A549 (cell line): ENCODE measurements around the gene PPP1R15A. TPM values are rescaled to one million over a fixed set of nuclear protein-coding genes. Genes with fewer than 3 reads are reported as not detected.
"Not testable (repeated sequence)": the region's sequence is repeated elsewhere in the genome, so short reads cannot be mapped to it uniquely, and the experiment has no call there.

ENCODE experiments used
- ATAC-seq, 2 experiments: fragments of 200-7000 bp in 1 of 2; fragments of >200 bp in 1 of 2; cut with Nextera tagmentation in 1 of 2; cut with Tn5 transposase in 1 of 2; 3 replicates each; pipeline versions ENCODE4 v1.8.0 to v1.9.1; 2018 to 2020; ENCODE audit warnings: mild to moderate bottlenecking in 1 of 2, moderate library complexity in 1 of 2
- CTCF ChIA-PET: fragments of 300-600 bp; sonication (Branson Sonifier 250); formaldehyde crosslinking; extraction: SDS; loops from one replicate; lab custom pipeline; 2021; ENCODE audit warnings: antibody characterized with exemption, inconsistent platforms; lab: Yijun Ruan, JAX
- POLR2A ChIA-PET: fragments of 350-600 bp; formaldehyde crosslinking; extraction: SDS; loops from one replicate; lab custom pipeline; 2021; ENCODE audit warnings: antibody characterized with exemption, inconsistent platforms; lab: Yijun Ruan, JAX
- DNase-seq, 2 experiments: peaks; one replicate each; pipeline versions ENCODE4 v3.0.0 to v3.0.0-alpha.2; 2011 to 2016; ENCODE audit warnings: low read depth in 1 of 2, low spot score in 1 of 2
- FAIRE-seq: peaks from 2 replicates; lab custom pipeline; 2011; peaks lifted over from hg19 to GRCh38; lab: Jason Lieb, UNC
- H3K27ac ChIP-seq, 2 experiments: fragments of >200 bp; sonication (Bioruptor Twin); formaldehyde crosslinking; 3 replicates each; pipeline ENCODE4 v1.5.1; 2016 to 2017
- H3K4me1 ChIP-seq: fragments of >200 bp; sonication (Bioruptor Twin); formaldehyde crosslinking; 3 replicates; pipeline ENCODE4 v1.6.1; 2016
- H3K4me2 ChIP-seq: fragments of >200 bp; sonication (Bioruptor Twin); formaldehyde crosslinking; 3 replicates; pipeline ENCODE4 v1.6.1; 2016
- H3K4me3 ChIP-seq: fragments of >200 bp; sonication (Bioruptor Twin); formaldehyde crosslinking; 3 replicates; pipeline ENCODE4 v1.5.1; 2016
- H3K9me3 ChIP-seq: fragments of >200 bp; sonication (Bioruptor Twin); formaldehyde crosslinking; 3 replicates; pipeline ENCODE4 v1.6.1; 2016
- BHLHE40 ChIP-seq: IDR thresholded peaks from 2 replicates; pipeline ENCODE4 v1.6.1; 2012; ENCODE audit warnings: low read depth, low read length, inconsistent platforms
- CHD2 ChIP-seq: fragments of 150-350 bp; IDR thresholded peaks from 2 replicates; pipeline ENCODE4 v1.6.1; 2014; ENCODE audit warnings: low read length; ENCODE audit not compliant: partially characterized antibody
- E2F6 ChIP-seq: IDR thresholded peaks from 2 replicates; pipeline ENCODE4 v1.6.1; 2012; ENCODE audit warnings: low read depth, borderline replicate concordance
- EP300 ChIP-seq, 2 experiments: fragments of >200 bp; sonication (Bioruptor Twin); formaldehyde crosslinking; IDR thresholded peaks; 2 replicates in 1 of 2; 3 replicates in 1 of 2; pipeline ENCODE4 v1.6.1; 2016 to 2017
- FOXS1 ChIP-seq: fragments of 250-450 bp; sonication (Bioruptor Pico); IDR thresholded peaks from 2 replicates; pipeline ENCODE4 v1.5.0; 2020; ENCODE audit warnings: mild to moderate bottlenecking, moderate library complexity
- GATA3 ChIP-seq: IDR thresholded peaks from 2 replicates; pipeline ENCODE4 v1.6.1; 2012; ENCODE audit warnings: borderline replicate concordance
- HES2 ChIP-seq: fragments of >200 bp; sonication (Bioruptor Twin); formaldehyde crosslinking; IDR thresholded peaks from 2 replicates; pipeline ENCODE4 v1.6.1; 2016
- HMGXB4 ChIP-seq: fragments of 250-450 bp; sonication (Bioruptor Pico); IDR thresholded peaks from 2 replicates; pipeline ENCODE4 v1.5.0; 2021; ENCODE audit warnings: mild to moderate bottlenecking, moderate library complexity, borderline replicate concordance
- HOXB5 ChIP-seq: fragments of 250-450 bp; sonication (Bioruptor Pico); IDR thresholded peaks from 2 replicates; pipeline ENCODE4 v1.5.0; 2020; ENCODE audit warnings: mild to moderate bottlenecking, moderate library complexity
- JUNB ChIP-seq: fragments of >200 bp; sonication (Bioruptor Twin); formaldehyde crosslinking; IDR thresholded peaks from 2 replicates; pipeline ENCODE4 v1.6.1; 2016
- KDM5A ChIP-seq: fragments of 200-600 bp; sonication (generic); IDR thresholded peaks from 2 replicates; pipeline ENCODE4 v1.6.1; 2016; ENCODE audit warnings: antibody characterized with exemption, mild to moderate bottlenecking
- MAFK ChIP-seq: fragments of 450-650 bp; IDR thresholded peaks from 2 replicates; pipeline ENCODE4 v1.6.1; 2014; ENCODE audit not compliant: partially characterized antibody
- MYC ChIP-seq: IDR thresholded peaks from 2 replicates; pipeline ENCODE4 v1.6.1; 2012; ENCODE audit warnings: mild to moderate bottlenecking, inconsistent platforms, low read length, improper control_type of control experiment, borderline replicate concordance
- NFE2L2 ChIP-seq: fragments of 150-350 bp; conservative IDR thresholded peaks from 2 replicates; pipeline ENCODE4 v1.6.1; 2014; ENCODE audit warnings: low read length
- RAD21 ChIP-seq, 2 experiments: fragments of >200 bp in 1 of 2; sonication (Bioruptor Twin) in 1 of 2; formaldehyde crosslinking in 1 of 2; IDR thresholded peaks in 1 of 2; conservative IDR thresholded peaks in 1 of 2; 2 replicates in 1 of 2; 3 replicates in 1 of 2; pipeline ENCODE4 v1.6.1; 2012 to 2018; ENCODE audit warnings: inconsistent platforms in 1 of 2
- RARB ChIP-seq: fragments of 250-450 bp; sonication (Bioruptor Pico); IDR thresholded peaks from 2 replicates; pipeline ENCODE4 v1.8.0; 2021; ENCODE audit warnings: mild to moderate bottlenecking, moderate library complexity
- REST ChIP-seq: fragments of 200-600 bp; sonication (generic); IDR thresholded peaks from 2 replicates; pipeline ENCODE4 v1.6.1; 2016; ENCODE audit warnings: antibody characterized with exemption, mild to moderate bottlenecking, moderate library complexity
- RFX5 ChIP-seq: fragments of 450-650 bp; IDR thresholded peaks from 2 replicates; pipeline ENCODE4 v1.7.1; 2014; ENCODE audit warnings: antibody characterized with exemption, mild to moderate bottlenecking, moderate library complexity
- SMC3 ChIP-seq: fragments of >200 bp; sonication (Bioruptor Twin); formaldehyde crosslinking; IDR thresholded peaks from 3 replicates; pipeline ENCODE4 v1.6.1; 2018; ENCODE audit warnings: inconsistent platforms
- TFCP2L1 ChIP-seq: fragments of 250-450 bp; sonication (Bioruptor Pico); IDR thresholded peaks from 2 replicates; pipeline ENCODE4 v1.5.0; 2021; ENCODE audit warnings: mild to moderate bottlenecking
- TP53 ChIP-seq: fragments of 250-450 bp; sonication (Bioruptor Pico); IDR thresholded peaks from 2 replicates; pipeline ENCODE4 v1.5.0; 2021; ENCODE audit warnings: mild to moderate bottlenecking, moderate library complexity
- ZC3H11A ChIP-seq: fragments of 450-650 bp; IDR thresholded peaks from 2 replicates; pipeline ENCODE4 v1.6.1; 2014; ENCODE audit warnings: antibody characterized with exemption, mild to moderate bottlenecking
- ZFP36 ChIP-seq: fragments of 450-650 bp; IDR thresholded peaks from 2 replicates; pipeline ENCODE4 v1.6.1; 2014; ENCODE audit warnings: borderline replicate concordance; ENCODE audit not compliant: partially characterized antibody
- WGBS: methylation state at CpG from one replicate; pipeline ENCODE4 v1.1.6; 2017; ENCODE audit errors: missing lambda C conversion rate; 5-methylcytosine and 5-hydroxymethylcytosine counted together
- polyA plus RNA-seq, 4 experiments: library from polyadenylated mRNA; depleted of rRNA in 3 of 4; stranded (reverse); fragments of >200 nt; fragmentation: RNase III in 1 of 4; extraction: RNeasy Plus Mini Kit Qiagen cat#74134 plus additional on column Dnase treatment in 1 of 4; gene quantifications; 2 replicates in 3 of 4; 3 replicates in 1 of 4; pipeline ENCODE4 v1.2.3, GENCODE V29; 2011 to 2017
- TF ChIP-seq, protein P1 (sequence below): fragments of >200 bp; sonication (Bioruptor Twin); formaldehyde crosslinking; IDR thresholded peaks from 3 replicates; pipeline ENCODE4 v1.6.1; 2016
- TF ChIP-seq, protein P2 (sequence below): fragments of 150-350 bp; IDR thresholded peaks from 2 replicates; pipeline ENCODE4 v1.6.1; 2014; ENCODE audit warnings: low read depth, mild to moderate bottlenecking, low read length

PPP1R15A gene
- polyA plus RNA-seq, 2 of the 4 experiments (the other 2 are of a cell fraction) = 29.7 to 74.2 TPM

GRCh38 chr19:48906324-48906723, 34.1 kb downstream of the PPP1R15A start:
- ATAC-seq = no peak
- TF ChIP-seq, protein P1, sequence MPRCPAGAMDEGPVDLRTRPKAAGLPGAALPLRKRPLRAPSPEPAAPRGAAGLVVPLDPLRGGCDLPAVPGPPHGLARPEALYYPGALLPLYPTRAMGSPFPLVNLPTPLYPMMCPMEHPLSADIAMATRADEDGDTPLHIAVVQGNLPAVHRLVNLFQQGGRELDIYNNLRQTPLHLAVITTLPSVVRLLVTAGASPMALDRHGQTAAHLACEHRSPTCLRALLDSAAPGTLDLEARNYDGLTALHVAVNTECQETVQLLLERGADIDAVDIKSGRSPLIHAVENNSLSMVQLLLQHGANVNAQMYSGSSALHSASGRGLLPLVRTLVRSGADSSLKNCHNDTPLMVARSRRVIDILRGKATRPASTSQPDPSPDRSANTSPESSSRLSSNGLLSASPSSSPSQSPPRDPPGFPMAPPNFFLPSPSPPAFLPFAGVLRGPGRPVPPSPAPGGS = no peak
- TF ChIP-seq ZFP36 = no peak
- TF ChIP-seq JUNB = no peak
- no peak for TF ChIP-seq EP300 (IDR thresholded peaks at IDR 0.05)
- no peak for TF ChIP-seq SMC3
- no peak for TF ChIP-seq HOXB5 (CRISPR knock-in tag)
- TF ChIP-seq MYC = no peak
- no peak for TF ChIP-seq RAD21 (conservative IDR thresholded peaks at IDR 0.05 in 1 of 2, IDR thresholded peaks at IDR 0.05 in 1 of 2)
- TF ChIP-seq FOXS1 (CRISPR knock-in tag) = no peak
- TF ChIP-seq CHD2 = no peak
- 95% methylated on average over 10 of the region's 10 CpGs for WGBS
- no peak for FAIRE-seq
- DNase-seq = no peak
- POLR2A ChIA-PET = no interaction called here
- Histone ChIP-seq H3K4me3 (no peak overlapping the region), H3K27ac (no peak overlapping the region), H3K9me3 (no peaks in the 10 kb centered on the region), H3K4me1 (peaks cover 5% of the 10 kb centered on the region; the same call in 1 of the 3 replicates), H3K4me2 (no peak overlapping the region)
- CTCF ChIA-PET = interaction anchor here (1.2 to 1.9 kb wide), 5 partner anchors 9 to 118 kb away, joined by 3 to 7 read pairs (median 3); partner anchors contain the start of genes GYS1 and RUVBL2

DNA sequence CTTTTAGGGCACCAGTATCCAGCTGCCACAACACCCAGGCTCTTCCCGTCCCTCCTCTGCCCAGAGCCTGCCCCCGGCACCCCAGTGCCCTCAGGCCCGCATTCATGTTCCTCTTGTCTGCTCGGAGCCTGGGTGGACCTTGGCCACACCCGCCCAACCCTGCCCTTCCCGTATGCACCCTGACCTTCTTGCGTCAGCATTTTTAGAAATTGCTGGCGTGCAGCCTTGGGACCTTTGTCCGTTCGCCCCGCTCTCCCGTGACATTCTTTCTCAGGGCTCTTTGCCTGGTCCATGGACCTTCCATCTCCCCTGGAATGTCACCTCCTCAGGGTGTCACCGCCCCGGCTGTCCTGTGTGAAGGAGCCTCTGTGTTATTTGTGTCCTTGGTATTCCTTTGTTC, 35.5 kb downstream of the PPP1R15A start:
- ATAC-seq = peak; percentile 17 to 36; a peak in 1 of 6 replicates
- Histone ChIP-seq H3K27ac (no peak overlapping the region; a peak in 1 of 6 replicates), H3K4me3 (no peak overlapping the region), H3K4me2 (no peak overlapping the region), H3K9me3 (no peaks in the 10 kb centered on the region), H3K4me1 (no peaks in the 10 kb centered on the region; the same call in 2 of the 3 replicates)
- FAIRE-seq = no peak
- POLR2A ChIA-PET = no interaction called here
- 86% methylated on average over 14 of the region's 14 CpGs for WGBS
- CTCF ChIA-PET = interaction anchor here (1.3 kb wide), 1 partner anchor 11 kb away, joined by 3 read pairs; no protein-coding TSS in a partner anchor
- DNase-seq = no peak
- TF ChIP-seq HMGXB4 (CRISPR knock-in tag) = no peak
- no peak for TF ChIP-seq HES2
- TF ChIP-seq RARB (CRISPR knock-in tag) = no peak
- TF ChIP-seq KDM5A = no peak
- no peak for TF ChIP-seq TFCP2L1 (CRISPR knock-in tag)
- no peak for TF ChIP-seq JUNB
- no peak for TF ChIP-seq RFX5
- no peak for TF ChIP-seq BHLHE40
- TF ChIP-seq ZC3H11A = no peak
- TF ChIP-seq MAFK = no peak
- TF ChIP-seq SMC3 = no peak
- TF ChIP-seq NFE2L2 = no peak
- no peak for TF ChIP-seq REST
- TF ChIP-seq GATA3 = no peak
- TF ChIP-seq, protein P2, sequence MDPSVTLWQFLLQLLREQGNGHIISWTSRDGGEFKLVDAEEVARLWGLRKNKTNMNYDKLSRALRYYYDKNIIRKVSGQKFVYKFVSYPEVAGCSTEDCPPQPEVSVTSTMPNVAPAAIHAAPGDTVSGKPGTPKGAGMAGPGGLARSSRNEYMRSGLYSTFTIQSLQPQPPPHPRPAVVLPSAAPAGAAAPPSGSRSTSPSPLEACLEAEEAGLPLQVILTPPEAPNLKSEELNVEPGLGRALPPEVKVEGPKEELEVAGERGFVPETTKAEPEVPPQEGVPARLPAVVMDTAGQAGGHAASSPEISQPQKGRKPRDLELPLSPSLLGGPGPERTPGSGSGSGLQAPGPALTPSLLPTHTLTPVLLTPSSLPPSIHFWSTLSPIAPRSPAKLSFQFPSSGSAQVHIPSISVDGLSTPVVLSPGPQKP = no peak
- no peak for TF ChIP-seq TP53
- TF ChIP-seq E2F6 = no peak

- H3K4me2 ChIP-seq, FAIRE-seq, POLR2A ChIA-PET, DNase-seq, H3K9me3 ChIP-seq, H3K4me3 ChIP-seq, H3K27ac ChIP-seq, ATAC-seq, H3K4me1 ChIP-seq: not testable (repeated sequence)
- CTCF ChIA-PET = interaction anchor here (1.2 to 2.8 kb wide), 2 partner anchors 9 kb away, joined by 3 to 16 read pairs; partner anchors contain the start of gene NUCB1
- 94% methylated on average over 11 of the region's 11 CpGs for WGBS
Observed at GRCh38 chr19:48909424-48910077, 37.3 kb downstream of the PPP1R15A start.
